H9 (cell line): ENCODE data around the gene AXIN1. TPM values are rescaled to one million over a fixed set of nuclear protein-coding genes. Genes with fewer than 3 reads are reported as not detected.

Experiments
- DNase-seq: peaks from one replicate; pipeline ENCODE4 v3.0.0-alpha.2; 2017
- H2AFZ ChIP-seq: one replicate; pipeline ENCODE4 v1.6.1; 2013; ENCODE audit warnings: mild to moderate bottlenecking, low read length, control low read depth, moderate library complexity
- H2AK5ac ChIP-seq: 2 replicates; pipeline ENCODE4 v1.6.1; 2013; ENCODE audit warnings: low read length, control low read depth, mixed read lengths; ENCODE audit not compliant: insufficient read length
- H2BK120ac ChIP-seq: one replicate; pipeline ENCODE4 v1.6.1; 2013; ENCODE audit warnings: low read depth, mild to moderate bottlenecking, low read length, control low read depth, inconsistent platforms; ENCODE audit not compliant: poor library complexity, severe bottlenecking
- H2BK12ac ChIP-seq: 2 replicates; pipeline ENCODE4 v1.6.1; 2013; ENCODE audit warnings: low read length, control low read depth, mixed read lengths, low read depth; ENCODE audit not compliant: insufficient read length
- H2BK15ac ChIP-seq: 2 replicates; pipeline ENCODE4 v1.6.1; 2013; ENCODE audit warnings: low read depth, low read length, control low read depth
- H2BK20ac ChIP-seq: one replicate; pipeline ENCODE4 v1.6.1; 2013; ENCODE audit warnings: low read depth, mild to moderate bottlenecking, low read length, control low read depth, inconsistent platforms; ENCODE audit not compliant: poor library complexity, severe bottlenecking
- H2BK5ac ChIP-seq: 2 replicates; pipeline ENCODE4 v1.6.1; 2013; ENCODE audit warnings: low read length, control low read depth, mixed read lengths; ENCODE audit not compliant: insufficient read length
- H3K14ac ChIP-seq: 2 replicates; pipeline ENCODE4 v1.6.1; 2013; ENCODE audit warnings: low read length, control low read depth; ENCODE audit not compliant: insufficient read depth
- H3K18ac ChIP-seq: 2 replicates; pipeline ENCODE4 v1.6.1; 2013; ENCODE audit warnings: low read depth, mild to moderate bottlenecking, mixed read lengths, low read length, control low read depth; ENCODE audit not compliant: insufficient read length
- H3K23ac ChIP-seq: 2 replicates; pipeline ENCODE4 v1.6.1; 2013; ENCODE audit warnings: low read length, control low read depth, mixed read lengths, low read depth; ENCODE audit not compliant: insufficient read length
- H3K23me2 ChIP-seq: 2 replicates; pipeline ENCODE4 v1.6.1; 2013; ENCODE audit warnings: low read depth, mild to moderate bottlenecking, mixed read lengths, low read length, control low read depth; ENCODE audit not compliant: insufficient read length, poor library complexity, severe bottlenecking
- H3K27ac ChIP-seq: 2 replicates; pipeline ENCODE4 v1.5.1; 2013; ENCODE audit warnings: low read length, control low read depth, mixed read lengths, low read depth; ENCODE audit not compliant: insufficient read length
- H3K27me3 ChIP-seq: 2 replicates; pipeline ENCODE4 v1.6.1; 2013; ENCODE audit warnings: low read length, control low read depth, inconsistent platforms; ENCODE audit not compliant: insufficient read depth
- H3K4ac ChIP-seq: 2 replicates; pipeline ENCODE4 v1.6.1; 2013; ENCODE audit warnings: low read depth, mild to moderate bottlenecking, control low read depth, inconsistent platforms, low read length, moderate library complexity
- H3K4me1 ChIP-seq: 2 replicates; pipeline ENCODE4 v1.6.1; 2013; ENCODE audit warnings: low read length, control low read depth, inconsistent platforms; ENCODE audit not compliant: insufficient read depth
- H3K4me2 ChIP-seq: 2 replicates; pipeline ENCODE4 v1.6.1; 2013; ENCODE audit warnings: low read length, control low read depth, mixed read lengths; ENCODE audit not compliant: insufficient read length, insufficient read depth
- H3K56ac ChIP-seq: 2 replicates; pipeline ENCODE4 v1.6.1; 2013; ENCODE audit warnings: low read depth, mild to moderate bottlenecking, mixed read lengths, low read length, control low read depth; ENCODE audit not compliant: insufficient read length
- H3K79me1 ChIP-seq: 2 replicates; pipeline ENCODE4 v1.6.1; 2013; ENCODE audit warnings: low read depth, mild to moderate bottlenecking, moderate library complexity, low read length, control low read depth, inconsistent platforms; ENCODE audit not compliant: insufficient read depth, poor library complexity, severe bottlenecking
- H3K79me2 ChIP-seq: 2 replicates; pipeline ENCODE4 v1.6.1; 2013; ENCODE audit warnings: low read length, control low read depth, inconsistent platforms; ENCODE audit not compliant: insufficient read depth
- H3K9ac ChIP-seq: 2 replicates; pipeline ENCODE4 v1.6.1; 2013; ENCODE audit warnings: low read length, control low read depth, mixed read lengths; ENCODE audit not compliant: insufficient read length; ENCODE audit errors: extremely low read depth
- H3K9me3 ChIP-seq: one replicate; pipeline ENCODE4 v1.6.1; 2013; ENCODE audit warnings: low read depth, low read length, inconsistent platforms; ENCODE audit not compliant: control insufficient read depth
- H3T11ph ChIP-seq: one replicate; pipeline ENCODE4 v1.6.1; 2013; ENCODE audit warnings: mild to moderate bottlenecking, low read length, control low read depth, inconsistent platforms
- H4K20me1 ChIP-seq: one replicate; pipeline ENCODE4 v1.6.1; 2013; ENCODE audit not compliant: control insufficient read depth, insufficient read length, insufficient read depth
- H4K5ac ChIP-seq: 2 replicates; pipeline ENCODE4 v1.6.1; 2013; ENCODE audit warnings: low read depth, mild to moderate bottlenecking, mixed read lengths, low read length, control low read depth; ENCODE audit not compliant: insufficient read length
- H4K8ac ChIP-seq: replicated peaks from 2 replicates; pipeline ENCODE4 v1.6.1; 2013; ENCODE audit warnings: low read length, control low read depth, mixed read lengths, low read depth; ENCODE audit not compliant: insufficient read length
- H4K91ac ChIP-seq: 2 replicates; pipeline ENCODE4 v1.6.1; 2013; ENCODE audit warnings: low read depth, mild to moderate bottlenecking, moderate library complexity, mixed read lengths, low read length, control low read depth; ENCODE audit not compliant: insufficient read length
- H3K27ac Mint-ChIP-seq, 3 experiments: 2 replicates in 2 of 3; 3 replicates in 1 of 3; pipeline ENCODE4 v1.8.0; 2020 to 2021; ENCODE audit warnings: mixed read lengths in 3 of 3, mild to moderate bottlenecking in 1 of 3, moderate library complexity in 1 of 3
- H3K27me3 Mint-ChIP-seq: 2 replicates; pipeline ENCODE4 v1.8.0; 2021; ENCODE audit warnings: low read depth, mild to moderate bottlenecking, moderate library complexity, mixed read lengths
- H3K36me3 Mint-ChIP-seq, 3 experiments: 2 replicates in 2 of 3; 3 replicates in 1 of 3; pipeline ENCODE4 v1.8.0; 2020 to 2021; ENCODE audit warnings: low read depth in 3 of 3, mixed read lengths in 3 of 3; ENCODE audit not compliant: insufficient read depth in 1 of 3
- H3K4me1 Mint-ChIP-seq, 2 experiments: 2 replicates each; pipeline ENCODE4 v1.8.0; 2020; ENCODE audit warnings: mixed read lengths in 2 of 2
- H3K4me3 Mint-ChIP-seq, 2 experiments: 2 replicates in 1 of 2; 3 replicates in 1 of 2; pipeline ENCODE4 v1.8.0; 2020 to 2021; ENCODE audit warnings: mild to moderate bottlenecking in 2 of 2, mixed read lengths in 2 of 2, moderate library complexity in 1 of 2
- H3K9me3 Mint-ChIP-seq, 2 experiments: 2 replicates in 1 of 2; 3 replicates in 1 of 2; pipeline ENCODE4 v1.8.0; 2020; ENCODE audit warnings: mild to moderate bottlenecking in 2 of 2, mixed read lengths in 2 of 2, moderate library complexity in 1 of 2
- WGBS: extraction: QIAGEN DNeasy Blood & Tissue Kit; methylation state at CpG from one replicate; pipeline ENCODE4 v1.1.7; 2013; ENCODE audit warnings: missing lambda C conversion rate, low lambda C conversion rate, mixed read lengths; ENCODE audit not compliant: insufficient read length; ENCODE audit errors: extremely low coverage; 5-methylcytosine and 5-hydroxymethylcytosine counted together
- total RNA-seq: library from RNA; stranded (reverse); gene quantifications from 2 replicates; pipeline ENCODE4 v1.2.1, GENCODE V29; 2021
- TF ChIP-seq, protein P1 (sequence below): fragments of 200-600 bp; sonication (generic); conservative IDR thresholded peaks from 3 replicates; pipeline ENCODE4 v1.8.0; 2021; ENCODE audit warnings: antibody characterized with exemption, mild to moderate bottlenecking

AXIN1 gene
- total RNA-seq, 1 experiment from 2014 or later, result 50.9 TPM

DNA sequence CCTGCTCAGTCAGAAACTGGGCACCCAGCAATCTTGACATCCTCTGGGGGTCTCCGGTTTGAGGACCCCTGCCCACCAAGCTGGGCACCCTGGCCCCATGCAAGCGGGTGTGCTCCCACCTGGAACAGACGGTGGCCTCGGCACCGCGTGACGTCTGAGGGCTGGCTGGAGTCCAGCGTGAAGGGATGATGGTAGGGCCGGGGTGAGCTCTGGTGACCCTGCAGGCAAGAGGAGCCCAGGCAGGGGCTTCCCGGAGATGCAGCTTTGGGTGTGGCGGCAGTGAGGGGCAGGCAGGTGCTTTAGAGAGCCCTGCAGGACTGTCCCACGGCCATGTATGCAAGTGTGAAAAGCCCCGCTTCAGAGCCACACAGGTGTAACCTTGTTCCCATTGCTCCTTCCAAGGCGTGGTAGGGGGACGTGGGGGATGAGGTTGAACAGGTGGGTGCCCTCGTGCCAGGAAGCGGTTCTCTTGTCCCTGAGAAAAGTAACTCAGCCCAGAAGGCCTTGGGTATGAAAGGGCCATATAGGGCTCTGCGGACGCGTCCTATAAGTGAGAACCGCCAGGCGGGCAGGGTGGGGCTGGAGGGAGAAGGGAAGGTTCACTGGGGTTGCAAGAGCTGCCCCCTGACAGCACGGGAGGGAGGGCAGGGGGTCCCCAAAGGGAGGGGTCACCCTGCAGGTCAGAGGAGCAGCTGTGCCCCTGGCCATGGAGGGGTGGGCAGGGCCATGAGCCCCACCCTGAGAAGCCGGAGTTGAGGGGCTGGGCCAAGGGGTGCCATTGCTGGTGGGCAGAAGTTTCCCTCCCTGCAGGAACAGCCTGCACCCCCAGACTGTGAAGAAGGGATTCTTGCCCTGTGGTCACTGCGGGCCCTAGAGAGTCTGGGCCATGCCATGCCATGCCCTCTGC lies 86.0 kb downstream of the AXIN1 start:
- H3K9ac ChIP-seq, result no peak overlapping the region
- H2AFZ ChIP-seq, result no peak overlapping the region
- DNase-seq, result peak; percentile 30
- no peaks in the 10 kb centered on the region for H3K79me1 ChIP-seq
- no CpG with 5 or more reads among the region's 25 CpGs for WGBS
- Mint-ChIP-seq H3K36me3 (peaks cover 4 to 23% (median 13%) of the 10 kb centered on the region in 3 experiments; a peak in 6 of 7 replicates), H3K27me3 (no peaks in the 10 kb centered on the region), H3K4me1 (peaks cover 0 to 6% of the 10 kb centered on the region in 2 experiments; a peak in 1 of 4 replicates), H3K27ac (peak overlapping the region in 1 of 3 experiments; percentile 51; a peak in 1 of 7 replicates), H3K9me3 (no peaks in the 10 kb centered on the region), H3K4me3 (no peak overlapping the region)
- H2BK120ac ChIP-seq, result no peak overlapping the region
- no peak overlapping the region for H3K56ac ChIP-seq
- no peaks in the 10 kb centered on the region for H4K20me1 ChIP-seq
- H3K4me2 ChIP-seq, result no peak overlapping the region
- no peaks in the 10 kb centered on the region for H3K23me2 ChIP-seq
- H2BK20ac ChIP-seq, result no peak overlapping the region
- H4K8ac ChIP-seq, result no peak overlapping the region
- H3K9me3 ChIP-seq, result no peaks in the 10 kb centered on the region
- H2BK15ac ChIP-seq, result no peak overlapping the region
- no peak overlapping the region for H4K5ac ChIP-seq
- TF ChIP-seq, protein P1, sequence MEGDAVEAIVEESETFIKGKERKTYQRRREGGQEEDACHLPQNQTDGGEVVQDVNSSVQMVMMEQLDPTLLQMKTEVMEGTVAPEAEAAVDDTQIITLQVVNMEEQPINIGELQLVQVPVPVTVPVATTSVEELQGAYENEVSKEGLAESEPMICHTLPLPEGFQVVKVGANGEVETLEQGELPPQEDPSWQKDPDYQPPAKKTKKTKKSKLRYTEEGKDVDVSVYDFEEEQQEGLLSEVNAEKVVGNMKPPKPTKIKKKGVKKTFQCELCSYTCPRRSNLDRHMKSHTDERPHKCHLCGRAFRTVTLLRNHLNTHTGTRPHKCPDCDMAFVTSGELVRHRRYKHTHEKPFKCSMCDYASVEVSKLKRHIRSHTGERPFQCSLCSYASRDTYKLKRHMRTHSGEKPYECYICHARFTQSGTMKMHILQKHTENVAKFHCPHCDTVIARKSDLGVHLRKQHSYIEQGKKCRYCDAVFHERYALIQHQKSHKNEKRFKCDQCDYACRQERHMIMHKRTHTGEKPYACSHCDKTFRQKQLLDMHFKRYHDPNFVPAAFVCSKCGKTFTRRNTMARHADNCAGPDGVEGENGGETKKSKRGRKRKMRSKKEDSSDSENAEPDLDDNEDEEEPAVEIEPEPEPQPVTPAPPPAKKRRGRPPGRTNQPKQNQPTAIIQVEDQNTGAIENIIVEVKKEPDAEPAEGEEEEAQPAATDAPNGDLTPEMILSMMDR, result no peak
- H3K18ac ChIP-seq, result no peak overlapping the region
- no peak overlapping the region; the same call in 1 of the 2 replicates for H3K14ac ChIP-seq
- no peaks in the 10 kb centered on the region for H3K27me3 ChIP-seq
- no peak overlapping the region for H4K91ac ChIP-seq
- no peak overlapping the region for H3K4ac ChIP-seq
- no peaks in the 10 kb centered on the region for H3K79me2 ChIP-seq
- no peak overlapping the region for H3T11ph ChIP-seq
- H3K4me1 ChIP-seq, result no peaks in the 10 kb centered on the region
- no peak overlapping the region for H2BK12ac ChIP-seq
- no peak overlapping the region for H3K27ac ChIP-seq
- H2AK5ac ChIP-seq, result no peak overlapping the region
- no peak overlapping the region for H3K23ac ChIP-seq
- no peak overlapping the region for H2BK5ac ChIP-seq
